K562 (cell line): ENCODE data around the gene OR2T8. TPM values are rescaled to one million over a fixed set of nuclear protein-coding genes. Genes with fewer than 3 reads are reported as not detected.

Experiments
- BCLAF1 ChIP-seq, 2 experiments: fragments of 450-650 bp in 1 of 2; IDR thresholded peaks; 2 replicates each; pipeline ENCODE4 v1.6.1; 2011 to 2017; ENCODE audit warnings: low read depth in 2 of 2, antibody characterized with exemption in 1 of 2, borderline replicate concordance in 1 of 2, low read length in 1 of 2, mild to moderate bottlenecking in 1 of 2, mixed read lengths in 1 of 2; ENCODE audit not compliant: control insufficient read depth in 1 of 2
- DPF2 ChIP-seq: fragments of 450-650 bp; IDR thresholded peaks from 2 replicates; pipeline ENCODE4 v1.6.1; 2016
- HMG20B ChIP-seq: fragments of 250-450 bp; sonication (Bioruptor Pico); IDR thresholded peaks from 2 replicates; pipeline ENCODE4 v1.5.0; 2021; ENCODE audit warnings: mild to moderate bottlenecking
- KDM4B ChIP-seq, 2 experiments: fragments of 450-650 bp in 1 of 2; sonication (generic) in 1 of 2; IDR thresholded peaks; 2 replicates each; pipeline ENCODE4 v1.6.1; 2016 to 2017; ENCODE audit warnings: borderline replicate concordance in 2 of 2, antibody characterized with exemption in 1 of 2, low read depth in 1 of 2, mild to moderate bottlenecking in 1 of 2
- LEF1 ChIP-seq: fragments of 450-650 bp; IDR thresholded peaks from 2 replicates; pipeline ENCODE4 v1.6.1; 2016; ENCODE audit warnings: mild to moderate bottlenecking
- MAFK ChIP-seq: IDR thresholded peaks from 2 replicates; pipeline ENCODE4 v1.6.1; 2011; ENCODE audit warnings: low read length, improper control_type of control experiment
- MCM7 ChIP-seq, 2 experiments: fragments of 450-650 bp; IDR thresholded peaks; 2 replicates each; pipeline ENCODE4 v1.6.1; 2016 to 2018
- MYBL2 ChIP-seq, 2 experiments: fragments of 450-650 bp in 1 of 2; sonication (generic) in 1 of 2; formaldehyde crosslinking in 1 of 2; IDR thresholded peaks; 2 replicates each; pipeline versions ENCODE4 v1.6.1 to v1.8.1; 2017 to 2022; ENCODE audit warnings: borderline replicate concordance in 1 of 2, inconsistent platforms in 1 of 2, low read depth in 1 of 2, mild to moderate bottlenecking in 1 of 2, missing genetic modification reagents in 1 of 2, moderate library complexity in 1 of 2
- PCBP1 ChIP-seq: fragments of 200-400 bp; formaldehyde crosslinking; IDR thresholded peaks from 2 replicates; pipeline ENCODE4 v1.6.1; 2018; ENCODE audit warnings: mild to moderate bottlenecking, low read depth, low read length; ENCODE audit not compliant: poor library complexity, severe bottlenecking
- RFX1 ChIP-seq: fragments of 450-650 bp; IDR thresholded peaks from 2 replicates; pipeline ENCODE4 v1.6.1; 2016; ENCODE audit warnings: mild to moderate bottlenecking, moderate library complexity
- TAF9B ChIP-seq: fragments of 450-650 bp; IDR thresholded peaks from 2 replicates; pipeline ENCODE4 v1.6.1; 2018; ENCODE audit warnings: mild to moderate bottlenecking; ENCODE audit not compliant: partially characterized antibody
- TCF15 ChIP-seq: fragments of 250-450 bp; sonication (Bioruptor Pico); IDR thresholded peaks from 2 replicates; pipeline ENCODE4 v1.8.0; 2022; ENCODE audit warnings: moderate library complexity, mild to moderate bottlenecking, inconsistent platforms
- ZFP30 ChIP-seq: fragments of 250-450 bp; sonication (Bioruptor Pico); IDR thresholded peaks from 2 replicates; pipeline ENCODE4 v1.8.0; 2022; ENCODE audit warnings: moderate library complexity, mild to moderate bottlenecking, inconsistent platforms, borderline replicate concordance
- ZNF175 ChIP-seq: fragments of 200-800 bp; sonication (Bioruptor generic); IDR thresholded peaks from 2 replicates; pipeline ENCODE4 v1.6.1; 2016; ENCODE audit warnings: low read depth, mild to moderate bottlenecking, missing genetic modification characterization, missing compliant biosample characterization
- ZNF311 ChIP-seq: fragments of 250-450 bp; sonication (Bioruptor Pico); IDR thresholded peaks from 2 replicates; pipeline ENCODE4 v1.4.0; 2020; ENCODE audit warnings: mild to moderate bottlenecking, moderate library complexity
- ZNF407 ChIP-seq: fragments of 450-650 bp; IDR thresholded peaks from 2 replicates; pipeline ENCODE4 v1.6.1; 2016; ENCODE audit warnings: low read depth
- polyA plus RNA-seq, 8 experiments: library from polyadenylated mRNA; depleted of rRNA in 4 of 8; stranded (reverse) in 5 of 8; unstranded in 3 of 8; fragments of >200 nt; fragmentation: Nextera tagmentation in 2 of 8; fragmentation: Illumina TruSeq in 1 of 8; extraction: Ambion mirVana in 2 of 8; extraction: Trizol in 1 of 8; gene quantifications; 2 replicates each; pipeline versions ENCODE4 v1.2.1 to v1.2.3, GENCODE V29; 2011 to 2014; ENCODE audit warnings: inconsistent platforms in 1 of 8, missing spikeins in 1 of 8
- total RNA-seq, 7 experiments: library from RNA; depleted of rRNA in 6 of 7; stranded (reverse); fragments of >200 nt in 6 of 7; fragmentation: Illumina TruSeq in 2 of 7; extraction: Trizol in 2 of 7; gene quantifications; 2 replicates each; pipeline versions ENCODE4 v1.2.1 to v1.2.3, GENCODE V29; 2011 to 2021; ENCODE audit warnings: low replicate concordance in 1 of 7

Gene OR2T8
- total and polyA plus RNA-seq, 9 of the 15 experiments (the other 6 are each of a cell fraction or from before 2014, with no cell fraction given): 0.08 to 0.46 (median 0.31) TPM; not detected in 3

- no peak; the same call in 1 of the 2 replicates for TF ChIP-seq MYBL2 (IDR thresholded peaks at IDR 0.05; ENCODE audit: low read depth)
- TF ChIP-seq MYBL2 (CRISPR knock-in tag; IDR thresholded peaks at IDR 0.05; ENCODE audit: borderline replicate concordance): no peak
- TF ChIP-seq DPF2: peak; percentile 44; the same call in 1 of the 2 replicates
- TF ChIP-seq LEF1: peak; percentile 79
- peak; percentile 63; the same call in 1 of the 2 replicates for TF ChIP-seq ZNF311
- TF ChIP-seq MCM7 (IDR thresholded peaks at IDR 0.05): no peak
- no peak; the same call in 1 of the 2 replicates for TF ChIP-seq MAFK
- TF ChIP-seq RFX1: no peak
- no peak for TF ChIP-seq ZNF407
- no peak for TF ChIP-seq BCLAF1 (IDR thresholded peaks at IDR 0.05; ENCODE audit: borderline replicate concordance in 1 of 2, control insufficient read depth in 1 of 2, low read depth in 2 of 2, low read length in 1 of 2)
- no peak for TF ChIP-seq KDM4B (IDR thresholded peaks at IDR 0.05; ENCODE audit: borderline replicate concordance in 2 of 2, low read depth in 1 of 2)
- TF ChIP-seq TAF9B: peak; percentile 41
- peak; percentile 59; the same call in 1 of the 2 replicates for TF ChIP-seq ZNF175 (CRISPR knock-in tag)
- TF ChIP-seq PCBP1: no peak
- TF ChIP-seq HMG20B (CRISPR knock-in tag): no peak
- TF ChIP-seq ZFP30 (CRISPR knock-in tag): no peak
- TF ChIP-seq TCF15 (CRISPR knock-in tag): 0 out of 2 replicates have a peak, but pooled peaks have one; percentile 28
Measured at GRCh38 chr1:247906504-247907047, 13.5 kb upstream of the OR2T8 start (continued).
